K562 (cell line): ENCODE results near the gene AARS1. TPM values are rescaled to one million over a fixed set of nuclear protein-coding genes. Genes with fewer than 3 reads are reported as not detected.
A peak's percentile ranks its signal among the peaks of the same experiment; 100 is the strongest.

ENCODE experiments used
- ATF7 ChIP-seq: fragments of 450-650 bp; IDR thresholded peaks from 2 replicates; pipeline ENCODE4 v1.7.1; 2014; ENCODE audit warnings: mild to moderate bottlenecking, moderate library complexity
- CEBPB ChIP-seq: fragments of 450-650 bp; IDR thresholded peaks from 2 replicates; pipeline ENCODE4 v1.6.1; 2016; ENCODE audit warnings: missing genetic modification characterization, missing compliant biosample characterization
- CUX1 ChIP-seq: fragments of 200-800 bp; sonication (Bioruptor generic); IDR thresholded peaks from 2 replicates; pipeline ENCODE4 v1.6.1; 2016; ENCODE audit warnings: missing genetic modification characterization, missing compliant biosample characterization
- DPF2 ChIP-seq: fragments of 450-650 bp; IDR thresholded peaks from 2 replicates; pipeline ENCODE4 v1.6.1; 2016
- GATA2 ChIP-seq: sonication (generic); formaldehyde crosslinking; IDR thresholded peaks from 2 replicates; pipeline ENCODE4 v1.4.0; 2020; ENCODE audit warnings: mild to moderate bottlenecking, missing genetic modification reagents
- GTF2F1 ChIP-seq: IDR thresholded peaks from 2 replicates; pipeline ENCODE4 v1.6.1; 2011; ENCODE audit warnings: low read depth, low read length, improper control_type of control experiment
- NR0B1 ChIP-seq: fragments of 450-650 bp; IDR thresholded peaks from one replicate; pipeline ENCODE4 v1.6.1; 2018; ENCODE audit warnings: mild to moderate bottlenecking, moderate library complexity; ENCODE audit not compliant: partially characterized antibody
- PHTF2 ChIP-seq: fragments of 250-450 bp; sonication (Bioruptor Pico); IDR thresholded peaks from 2 replicates; pipeline ENCODE4 v1.5.0; 2021; ENCODE audit warnings: mild to moderate bottlenecking
- RBM25 ChIP-seq: fragments of 200-400 bp; formaldehyde crosslinking; IDR thresholded peaks from 2 replicates; pipeline ENCODE4 v1.6.1; 2018; ENCODE audit warnings: low read length, low read depth, moderate library complexity; ENCODE audit not compliant: severe bottlenecking
- SLC30A9 ChIP-seq: fragments of 250-450 bp; sonication (Bioruptor Pico); IDR thresholded peaks from 2 replicates; pipeline ENCODE4 v1.8.0; 2022; ENCODE audit warnings: mild to moderate bottlenecking, moderate library complexity
- SP2 ChIP-seq: IDR thresholded peaks from 2 replicates; pipeline ENCODE4 v1.6.1; 2011; ENCODE audit warnings: mild to moderate bottlenecking, low read depth, low read length, moderate library complexity; ENCODE audit not compliant: poor library complexity, severe bottlenecking; ENCODE audit errors: extremely low read depth
- SREBF2 ChIP-seq: sonication (generic); formaldehyde crosslinking; IDR thresholded peaks from 2 replicates; pipeline ENCODE4 v1.4.0; 2020; ENCODE audit warnings: mild to moderate bottlenecking, missing genetic modification reagents
- TCF7L2 ChIP-seq: fragments of 150-350 bp; IDR thresholded peaks from 2 replicates; pipeline ENCODE4 v1.6.1; 2016; ENCODE audit warnings: low read depth, mild to moderate bottlenecking, low read length, moderate library complexity
- XRCC4 ChIP-seq: IDR thresholded peaks from one replicate; pipeline ENCODE4 v1.6.1; 2011; ENCODE audit not compliant: insufficient read depth, insufficient read length; ENCODE audit errors: extremely low read depth
- ZKSCAN8 ChIP-seq: fragments of 200-800 bp; sonication (Bioruptor generic); IDR thresholded peaks from 2 replicates; pipeline ENCODE4 v1.6.1; 2016; ENCODE audit warnings: missing genetic modification characterization, missing compliant biosample characterization
- ZNF146 ChIP-seq: IDR thresholded peaks from one replicate; pipeline ENCODE4 v1.6.1; 2018; ENCODE audit warnings: missing compliant biosample characterization; ENCODE audit not compliant: unreplicated experiment
- ZNF24 ChIP-seq: fragments of 450-650 bp; IDR thresholded peaks from 2 replicates; pipeline ENCODE4 v1.6.1; 2016
- ZNF507 ChIP-seq: conservative IDR thresholded peaks from 2 replicates; pipeline ENCODE4 v1.6.1; 2017; ENCODE audit warnings: missing genetic modification characterization, missing compliant biosample characterization
- ZNF77 ChIP-seq: fragments of 250-450 bp; sonication (Bioruptor Pico); IDR thresholded peaks from 2 replicates; pipeline ENCODE4 v1.5.0; 2020
- polyA plus RNA-seq, 8 experiments: library from polyadenylated mRNA; depleted of rRNA in 4 of 8; stranded (reverse) in 5 of 8; unstranded in 3 of 8; fragments of >200 nt; fragmentation: Nextera tagmentation in 2 of 8; fragmentation: Illumina TruSeq in 1 of 8; extraction: Ambion mirVana in 2 of 8; extraction: Trizol in 1 of 8; gene quantifications; 2 replicates each; pipeline versions ENCODE4 v1.2.1 to v1.2.3, GENCODE V29; 2011 to 2014; ENCODE audit warnings: inconsistent platforms in 1 of 8, missing spikeins in 1 of 8
- total RNA-seq, 7 experiments: library from RNA; depleted of rRNA in 6 of 7; stranded (reverse); fragments of >200 nt in 6 of 7; fragmentation: Illumina TruSeq in 2 of 7; extraction: Trizol in 2 of 7; gene quantifications; 2 replicates each; pipeline versions ENCODE4 v1.2.1 to v1.2.3, GENCODE V29; 2011 to 2021; ENCODE audit warnings: low replicate concordance in 1 of 7
- TF ChIP-seq, protein P1 (sequence below): fragments of 250-450 bp; sonication (Bioruptor Pico); IDR thresholded peaks from 2 replicates; pipeline ENCODE4 v1.4.0; 2020; ENCODE audit warnings: mild to moderate bottlenecking
- TF ChIP-seq, protein P2 (sequence below): fragments of 250-450 bp; sonication (Bioruptor Pico); IDR thresholded peaks from 2 replicates; pipeline ENCODE4 v1.6.1; 2021; ENCODE audit warnings: mild to moderate bottlenecking

AARS1 gene
- total and polyA plus RNA-seq, 9 of the 15 experiments (the other 6 are each of a cell fraction or from before 2014, with no cell fraction given): 50.1 to 235 (median 174) TPM

- TF ChIP-seq, protein P1, sequence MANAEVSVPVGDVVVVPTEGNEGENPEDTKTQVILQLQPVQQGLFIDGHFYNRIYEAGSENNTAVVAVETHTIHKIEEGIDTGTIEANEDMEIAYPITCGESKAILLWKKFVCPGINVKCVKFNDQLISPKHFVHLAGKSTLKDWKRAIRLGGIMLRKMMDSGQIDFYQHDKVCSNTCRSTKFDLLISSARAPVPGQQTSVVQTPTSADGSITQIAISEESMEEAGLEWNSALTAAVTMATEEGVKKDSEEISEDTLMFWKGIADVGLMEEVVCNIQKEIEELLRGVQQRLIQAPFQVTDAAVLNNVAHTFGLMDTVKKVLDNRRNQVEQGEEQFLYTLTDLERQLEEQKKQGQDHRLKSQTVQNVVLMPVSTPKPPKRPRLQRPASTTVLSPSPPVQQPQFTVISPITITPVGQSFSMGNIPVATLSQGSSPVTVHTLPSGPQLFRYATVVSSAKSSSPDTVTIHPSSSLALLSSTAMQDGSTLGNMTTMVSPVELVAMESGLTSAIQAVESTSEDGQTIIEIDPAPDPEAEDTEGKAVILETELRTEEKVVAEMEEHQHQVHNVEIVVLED (CRISPR knock-in tag): no peak
- TF ChIP-seq GTF2F1 (no peak), CEBPB (no peak), TCF7L2 (no peak), ZKSCAN8 (CRISPR knock-in tag) (no peak), SREBF2 (CRISPR knock-in tag) (no peak), RBM25 (peak; percentile 18), NR0B1 (no peak), PHTF2 (CRISPR knock-in tag) (no peak), DPF2 (no peak), ZNF146 (no peak), ZNF77 (CRISPR knock-in tag) (no peak), ZNF507 (tag) (no peak), GATA2 (CRISPR knock-in tag) (no peak), SLC30A9 (CRISPR knock-in tag) (no peak), ZNF24 (no peak), SP2 (no peak), CUX1 (CRISPR knock-in tag) (no peak), ATF7 (0 out of 2 replicates have a peak, but pooled peaks have one; percentile 25), XRCC4 (no peak)
- TF ChIP-seq, protein P2, sequence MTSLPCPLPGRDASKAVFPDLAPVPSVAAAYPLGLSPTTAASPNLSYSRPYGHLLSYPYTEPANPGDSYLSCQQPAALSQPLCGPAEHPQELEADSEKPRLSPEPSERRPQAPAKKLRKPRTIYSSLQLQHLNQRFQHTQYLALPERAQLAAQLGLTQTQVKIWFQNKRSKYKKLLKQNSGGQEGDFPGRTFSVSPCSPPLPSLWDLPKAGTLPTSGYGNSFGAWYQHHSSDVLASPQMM (CRISPR knock-in tag): no peak
These were observed 38.3 kb downstream of the AARS1 start (continued) for GRCh38 chr16:70250748-70251628.
